ENCODE measurements around the gene TBX1.

Gene TBX1

GRCh38 chr22:19765477-19766239 is 5.1 kb downstream of the TBX1 start:
- TF ChIP-seq CTCF (IDR thresholded peaks at IDR 0.05; ENCODE audit: extremely low read depth, insufficient read depth, missing control alignments): no peak
- no peak for DNase-seq (ENCODE audit: low spot score)
- in situ Hi-C loops (cut with MboI; ENCODE audit: low pct_unique_long_range_greater_than_20kb, low sequenced_read_pairs, unreplicated experiment): no loop called here

GRCh38 chr22:19766240-19766510 is 5.6 kb downstream of the TBX1 start:
- no peak for DNase-seq (ENCODE audit: low spot score)
- in situ Hi-C loops (cut with MboI; ENCODE audit: low pct_unique_long_range_greater_than_20kb, low sequenced_read_pairs, unreplicated experiment): no loop called here

GRCh38 chr22:19766511-19767426 is 6.2 kb downstream of the TBX1 start:
- in situ Hi-C loops (cut with MboI; ENCODE audit: low pct_unique_long_range_greater_than_20kb, low sequenced_read_pairs, unreplicated experiment): no loop called here
- DNase-seq (ENCODE audit: low spot score): peak; percentile 73
- TF ChIP-seq CTCF (IDR thresholded peaks at IDR 0.05; ENCODE audit: extremely low read depth, insufficient read depth, missing control alignments): peak; percentile 24

More at GRCh38 chr22:19766240-19766510, 5.6 kb downstream of the TBX1 start:
- no peak for TF ChIP-seq CTCF (IDR thresholded peaks at IDR 0.05; ENCODE audit: extremely low read depth, insufficient read depth, missing control alignments)

GRCh38 chr22:19767427-19768341 is 7.1 kb downstream of the TBX1 start:
- DNase-seq (ENCODE audit: low spot score): no peak
- in situ Hi-C loops (cut with MboI; ENCODE audit: low pct_unique_long_range_greater_than_20kb, low sequenced_read_pairs, unreplicated experiment): no loop called here
- TF ChIP-seq CTCF (IDR thresholded peaks at IDR 0.05; ENCODE audit: extremely low read depth, insufficient read depth, missing control alignments): no peak

- in situ Hi-C loops (cut with MboI; ENCODE audit: low pct_unique_long_range_greater_than_20kb, low sequenced_read_pairs, unreplicated experiment): no loop called here
- DNase-seq (ENCODE audit: low spot score): no peak
- no peak for TF ChIP-seq CTCF (IDR thresholded peaks at IDR 0.05; ENCODE audit: extremely low read depth, insufficient read depth, missing control alignments)
Observed at GRCh38 chr22:19769393-19769715, 8.8 kb downstream of the TBX1 start.

Measured in GM13977 (cell line).